ENCODE data around the gene CBARP. TPM values are rescaled to one million over a fixed set of nuclear protein-coding genes. Genes with fewer than 3 reads are reported as not detected.
A peak's percentile ranks its signal among the peaks of the same experiment; 100 is the strongest.

CBARP gene
- total and polyA plus RNA-seq, 2 of the 13 experiments (the other 11 are each of a cell fraction or from before 2014, with no cell fraction given), result 1.2 to 1.4 TPM

GRCh38 chr19:1251330-1252220 is 13.8 kb upstream of the CBARP start (continued):
- TF ChIP-seq MBD4 (IDR thresholded peaks at IDR 0.05; ENCODE audit: borderline replicate concordance, low read length) (no peak), BCL6 (CRISPR knock-in tag; IDR thresholded peaks at IDR 0.05) (no peak), AGO2 (optimal IDR thresholded peaks at IDR 0.05; ENCODE audit: low read depth, low read length) (peak; percentile 97), ASH2L (IDR thresholded peaks at IDR 0.05; ENCODE audit: insufficient read length, low read depth, low read length) (no peak), ZNF230 (CRISPR knock-in tag; IDR thresholded peaks at IDR 0.05) (no peak), KDM5B (CRISPR knock-in tag; IDR thresholded peaks at IDR 0.05; ENCODE audit: borderline replicate concordance) (no peak), ZBTB3 (CRISPR knock-in tag; IDR thresholded peaks at IDR 0.05; ENCODE audit: borderline replicate concordance, low read depth) (no peak), KDM4B (CRISPR knock-in tag; IDR thresholded peaks at IDR 0.05) (no peak; the same call in none of the 2 replicates), PHF8 (CRISPR knock-in tag; IDR thresholded peaks at IDR 0.05) (peak; percentile 30; the same call in 1 of the 2 replicates), MXD1 (CRISPR knock-in tag; IDR thresholded peaks at IDR 0.05) (no peak; the same call in 1 of the 2 replicates), ZNF574 (CRISPR knock-in tag; IDR thresholded peaks at IDR 0.05) (no peak), ZBTB2 (CRISPR knock-in tag; IDR thresholded peaks at IDR 0.05; ENCODE audit: low read depth) (no peak), RBM39 (IDR thresholded peaks at IDR 0.05; ENCODE audit: low read depth, low read length, poor library complexity, severe bottlenecking) (peak; percentile 59), TRIM24 (CRISPR knock-in tag; IDR thresholded peaks at IDR 0.05) (no peak), CERS6 (CRISPR knock-in tag; IDR thresholded peaks at IDR 0.05) (no peak), TBP (CRISPR knock-in tag; IDR thresholded peaks at IDR 0.05) (no peak)
- TF ChIP-seq, protein P1, sequence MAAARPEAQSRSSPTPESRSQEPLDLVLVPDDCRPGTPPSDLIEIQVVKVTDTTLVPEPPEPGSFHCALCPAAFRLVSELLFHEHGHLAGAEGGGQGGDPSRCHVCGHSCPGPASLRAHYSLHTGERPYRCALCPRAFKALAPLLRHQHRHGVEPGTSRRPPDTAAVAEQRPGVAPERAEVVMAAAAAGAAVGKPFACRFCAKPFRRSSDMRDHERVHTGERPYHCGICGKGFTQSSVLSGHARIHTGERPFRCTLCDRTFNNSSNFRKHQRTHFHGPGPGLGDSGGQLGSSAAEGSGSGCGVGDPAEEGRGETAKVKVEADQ (CRISPR knock-in tag; IDR thresholded peaks at IDR 0.05; ENCODE audit: borderline replicate concordance), result no peak; the same call in 1 of the 2 replicates
- TF ChIP-seq, protein P2, sequence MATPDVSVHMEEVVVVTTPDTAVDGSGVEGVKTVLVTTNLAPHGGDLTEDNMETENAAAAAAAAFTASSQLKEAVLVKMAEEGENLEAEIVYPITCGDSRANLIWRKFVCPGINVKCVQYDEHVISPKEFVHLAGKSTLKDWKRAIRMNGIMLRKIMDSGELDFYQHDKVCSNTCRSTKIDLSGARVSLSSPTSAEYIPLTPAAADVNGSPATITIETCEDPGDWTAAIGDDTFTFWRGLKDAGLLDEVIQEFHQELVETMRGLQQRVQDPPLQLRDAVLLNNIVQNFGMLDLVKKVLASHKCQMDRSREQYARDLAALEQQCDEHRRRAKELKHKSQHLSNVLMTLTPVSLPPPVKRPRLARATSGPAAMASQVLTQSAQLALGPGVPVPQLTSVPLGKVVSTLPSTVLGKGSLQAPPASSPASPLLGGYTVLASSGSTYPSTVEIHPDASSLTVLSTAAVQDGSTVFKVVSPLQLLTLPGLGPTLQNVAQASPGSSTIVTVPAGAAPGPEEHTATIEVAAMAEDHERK (CRISPR knock-in tag; IDR thresholded peaks at IDR 0.05; ENCODE audit: low read depth), result no peak
